HepG2 (cell line): Measurements from ENCODE around the gene RAB23. TPM values are rescaled to one million over a fixed set of nuclear protein-coding genes. Genes with fewer than 3 reads are reported as not detected.

Experiments used
- GABPB1 ChIP-seq: IDR thresholded peaks from 2 replicates; pipeline ENCODE4 v1.6.1; 2016; ENCODE audit warnings: mild to moderate bottlenecking, missing genetic modification reagents, moderate library complexity, missing compliant biosample characterization
- RBFOX2 ChIP-seq: fragments of 200-400 bp; formaldehyde crosslinking; IDR thresholded peaks from 2 replicates; pipeline ENCODE4 v1.6.1; 2017; ENCODE audit warnings: low read depth, mild to moderate bottlenecking, low read length
- TMF1 ChIP-seq: sonication (generic); formaldehyde crosslinking; IDR thresholded peaks from 2 replicates; pipeline ENCODE4 v1.8.1; 2022; ENCODE audit warnings: low read depth, missing genetic modification reagents
- ZFY ChIP-seq: sonication (generic); formaldehyde crosslinking; IDR thresholded peaks from 2 replicates; pipeline ENCODE4 v1.4.0; 2020; ENCODE audit warnings: missing genetic modification reagents
- ZNF205 ChIP-seq: IDR thresholded peaks from 2 replicates; pipeline ENCODE4 v1.6.1; 2018; ENCODE audit warnings: missing biosample characterization, missing genetic modification reagents
- ZNF879 ChIP-seq: sonication (generic); formaldehyde crosslinking; IDR thresholded peaks from 2 replicates; pipeline ENCODE4 v1.8.1; 2023; ENCODE audit warnings: missing genetic modification reagents
- polyA plus RNA-seq, 8 experiments: library from polyadenylated mRNA; depleted of rRNA in 3 of 8; stranded (reverse) in 7 of 8; unstranded in 1 of 8; fragments of >200 nt; fragmentation: Illumina TruSeq in 4 of 8; extraction: Trizol in 4 of 8; gene quantifications; 2 replicates each; pipeline versions ENCODE4 v1.2.1 to v1.2.3, GENCODE V29; 2011 to 2016; ENCODE audit warnings: low read depth in 4 of 8, missing spikeins in 1 of 8, mixed read lengths in 1 of 8; ENCODE audit not compliant: insufficient read depth in 1 of 8
- total RNA-seq, 5 experiments: library from RNA; depleted of rRNA; stranded (reverse); fragments of >200 nt; fragmentation: Illumina TruSeq; extraction: Trizol; gene quantifications; 2 replicates each; pipeline ENCODE4 v1.2.3, GENCODE V29; 2016; ENCODE audit warnings: low read depth in 1 of 5
- TF ChIP-seq, protein P1 (sequence below): IDR thresholded peaks from 2 replicates; pipeline ENCODE4 v1.6.1; 2016; ENCODE audit warnings: low read depth, missing genetic modification reagents, missing compliant biosample characterization
- TF ChIP-seq, protein P2 (sequence below): sonication (generic); formaldehyde crosslinking; IDR thresholded peaks from 2 replicates; pipeline ENCODE4 v1.4.0; 2020; ENCODE audit warnings: mild to moderate bottlenecking, missing genetic modification reagents

The RAB23 gene
- total and polyA plus RNA-seq, 2 of the 13 experiments (the other 11 are each of a cell fraction or from before 2014, with no cell fraction given) = 5.5 to 16.4 TPM

DNA sequence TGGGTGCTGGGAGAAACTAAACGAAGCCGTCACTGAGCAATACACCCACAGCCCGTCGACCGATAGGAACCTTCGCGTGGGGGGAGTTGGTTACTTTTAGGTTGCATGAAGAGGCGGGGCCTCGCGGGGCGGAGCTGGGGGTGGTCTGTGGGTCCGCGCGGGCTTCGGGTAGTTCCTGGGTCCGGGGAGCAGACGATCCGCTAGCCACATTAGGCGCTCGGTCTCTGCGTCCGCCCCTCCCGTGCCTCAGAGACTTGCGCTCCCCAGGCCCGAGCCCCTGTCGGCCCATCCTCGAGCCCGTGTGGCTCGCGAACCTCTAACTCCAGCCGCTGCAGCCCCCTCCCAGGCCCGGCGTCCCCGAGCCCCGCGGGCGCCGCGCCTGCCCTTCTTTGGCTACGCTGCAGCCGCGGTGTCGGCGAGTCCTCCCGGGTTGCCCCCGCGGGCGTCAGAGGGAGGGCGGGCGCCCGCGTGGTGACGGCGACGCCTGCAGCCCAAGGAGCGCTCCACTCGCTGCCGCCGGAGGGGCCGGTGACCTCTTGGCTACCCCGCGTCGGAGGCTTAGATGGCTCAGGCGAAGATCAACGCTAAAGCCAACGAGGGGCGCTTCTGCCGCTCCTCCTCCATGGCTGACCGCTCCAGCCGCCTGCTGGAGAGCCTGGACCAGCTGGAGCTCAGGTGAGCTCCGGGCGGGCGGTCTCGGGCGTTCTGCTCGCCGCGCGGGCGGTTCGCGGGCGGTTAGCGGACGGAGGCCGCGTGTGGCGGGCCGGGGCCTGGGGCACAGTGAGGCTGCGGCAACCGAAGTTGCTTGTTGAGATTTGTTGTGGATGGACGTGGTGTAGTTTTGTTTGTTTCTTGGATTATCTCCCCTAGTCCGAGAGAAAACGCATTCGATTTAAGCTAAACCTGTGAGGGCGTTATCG, 49.7 kb downstream of the RAB23 start, which contains the start of gene BAG2 (continued):
- TF ChIP-seq, protein P1, sequence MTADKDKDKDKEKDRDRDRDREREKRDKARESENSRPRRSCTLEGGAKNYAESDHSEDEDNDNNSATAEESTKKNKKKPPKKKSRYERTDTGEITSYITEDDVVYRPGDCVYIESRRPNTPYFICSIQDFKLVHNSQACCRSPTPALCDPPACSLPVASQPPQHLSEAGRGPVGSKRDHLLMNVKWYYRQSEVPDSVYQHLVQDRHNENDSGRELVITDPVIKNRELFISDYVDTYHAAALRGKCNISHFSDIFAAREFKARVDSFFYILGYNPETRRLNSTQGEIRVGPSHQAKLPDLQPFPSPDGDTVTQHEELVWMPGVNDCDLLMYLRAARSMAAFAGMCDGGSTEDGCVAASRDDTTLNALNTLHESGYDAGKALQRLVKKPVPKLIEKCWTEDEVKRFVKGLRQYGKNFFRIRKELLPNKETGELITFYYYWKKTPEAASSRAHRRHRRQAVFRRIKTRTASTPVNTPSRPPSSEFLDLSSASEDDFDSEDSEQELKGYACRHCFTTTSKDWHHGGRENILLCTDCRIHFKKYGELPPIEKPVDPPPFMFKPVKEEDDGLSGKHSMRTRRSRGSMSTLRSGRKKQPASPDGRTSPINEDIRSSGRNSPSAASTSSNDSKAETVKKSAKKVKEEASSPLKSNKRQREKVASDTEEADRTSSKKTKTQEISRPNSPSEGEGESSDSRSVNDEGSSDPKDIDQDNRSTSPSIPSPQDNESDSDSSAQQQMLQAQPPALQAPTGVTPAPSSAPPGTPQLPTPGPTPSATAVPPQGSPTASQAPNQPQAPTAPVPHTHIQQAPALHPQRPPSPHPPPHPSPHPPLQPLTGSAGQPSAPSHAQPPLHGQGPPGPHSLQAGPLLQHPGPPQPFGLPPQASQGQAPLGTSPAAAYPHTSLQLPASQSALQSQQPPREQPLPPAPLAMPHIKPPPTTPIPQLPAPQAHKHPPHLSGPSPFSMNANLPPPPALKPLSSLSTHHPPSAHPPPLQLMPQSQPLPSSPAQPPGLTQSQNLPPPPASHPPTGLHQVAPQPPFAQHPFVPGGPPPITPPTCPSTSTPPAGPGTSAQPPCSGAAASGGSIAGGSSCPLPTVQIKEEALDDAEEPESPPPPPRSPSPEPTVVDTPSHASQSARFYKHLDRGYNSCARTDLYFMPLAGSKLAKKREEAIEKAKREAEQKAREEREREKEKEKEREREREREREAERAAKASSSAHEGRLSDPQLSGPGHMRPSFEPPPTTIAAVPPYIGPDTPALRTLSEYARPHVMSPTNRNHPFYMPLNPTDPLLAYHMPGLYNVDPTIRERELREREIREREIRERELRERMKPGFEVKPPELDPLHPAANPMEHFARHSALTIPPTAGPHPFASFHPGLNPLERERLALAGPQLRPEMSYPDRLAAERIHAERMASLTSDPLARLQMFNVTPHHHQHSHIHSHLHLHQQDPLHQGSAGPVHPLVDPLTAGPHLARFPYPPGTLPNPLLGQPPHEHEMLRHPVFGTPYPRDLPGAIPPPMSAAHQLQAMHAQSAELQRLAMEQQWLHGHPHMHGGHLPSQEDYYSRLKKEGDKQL (CRISPR knock-in tag) = no peak
- TF ChIP-seq, protein P2, sequence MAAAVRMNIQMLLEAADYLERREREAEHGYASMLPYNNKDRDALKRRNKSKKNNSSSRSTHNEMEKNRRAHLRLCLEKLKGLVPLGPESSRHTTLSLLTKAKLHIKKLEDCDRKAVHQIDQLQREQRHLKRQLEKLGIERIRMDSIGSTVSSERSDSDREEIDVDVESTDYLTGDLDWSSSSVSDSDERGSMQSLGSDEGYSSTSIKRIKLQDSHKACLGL (CRISPR knock-in tag) = peak; percentile 89; the same call in 1 of the 2 replicates
- TF ChIP-seq ZNF879 (CRISPR knock-in tag) (no peak; the same call in 1 of the 2 replicates), ZFY (CRISPR knock-in tag) (peak; percentile 95), TMF1 (peak; percentile 86; the same call in 1 of the 2 replicates), ZNF205 (CRISPR knock-in tag) (no peak; the same call in none of the 2 replicates), RBFOX2 (peak; percentile 99), GABPB1 (peak; percentile 78)
